Forelimb muscle (tissue), 1 donor: ENCODE measurements around the gene ISOC2. TPM values are rescaled to one million over a fixed set of nuclear protein-coding genes. Genes with fewer than 3 reads are reported as not detected.
"Not testable (repeated sequence)": the region's sequence is repeated elsewhere in the genome, so short reads cannot be mapped to it uniquely, and the experiment has no call there.

ENCODE experiments used
- DNase-seq: peaks from one replicate; pipeline ENCODE4 v3.0.0-alpha.2; 2013; ENCODE audit warnings: low read depth
- polyA plus RNA-seq: library from polyadenylated mRNA; unstranded; fragments of 120-200 nt; gene quantifications from one replicate; pipeline ENCODE4 v1.2.1, GENCODE V29; 2013; ENCODE audit not compliant: insufficient read length

ISOC2 gene
- polyA plus RNA-seq, 1 donor, result 36.2 TPM

DNA sequence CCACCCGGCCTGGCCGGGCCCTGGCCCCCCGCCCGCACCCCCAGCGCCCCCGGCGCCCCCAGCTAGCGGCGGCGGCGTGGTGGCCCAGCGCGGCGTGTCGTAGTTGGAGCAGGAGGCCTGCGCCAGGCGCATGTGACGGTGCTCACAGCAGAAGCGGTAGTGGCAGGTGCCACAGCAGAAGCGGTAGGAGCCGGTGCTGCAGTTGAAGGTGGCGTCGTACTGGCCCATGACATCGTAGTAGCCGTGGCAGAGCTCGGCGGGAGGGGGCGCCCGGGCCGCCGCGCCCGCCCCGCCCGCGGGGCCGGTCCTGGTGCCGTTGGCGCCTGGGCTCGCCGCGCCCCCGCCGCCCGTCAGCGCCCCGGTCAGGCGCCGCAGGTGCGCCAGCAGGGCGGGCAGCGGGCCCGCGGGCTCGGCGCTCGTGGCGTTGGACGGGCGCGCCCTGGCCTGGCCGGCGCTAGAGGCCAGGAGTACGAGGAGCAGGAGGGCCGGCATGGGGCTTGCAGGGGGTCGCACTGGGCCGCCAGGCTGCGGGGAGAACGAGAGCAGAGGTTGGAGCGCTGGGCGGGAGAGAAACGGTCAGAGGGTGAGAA lies 19.0 kb downstream of the ISOC2 start:
- no peak for DNase-seq

DNA sequence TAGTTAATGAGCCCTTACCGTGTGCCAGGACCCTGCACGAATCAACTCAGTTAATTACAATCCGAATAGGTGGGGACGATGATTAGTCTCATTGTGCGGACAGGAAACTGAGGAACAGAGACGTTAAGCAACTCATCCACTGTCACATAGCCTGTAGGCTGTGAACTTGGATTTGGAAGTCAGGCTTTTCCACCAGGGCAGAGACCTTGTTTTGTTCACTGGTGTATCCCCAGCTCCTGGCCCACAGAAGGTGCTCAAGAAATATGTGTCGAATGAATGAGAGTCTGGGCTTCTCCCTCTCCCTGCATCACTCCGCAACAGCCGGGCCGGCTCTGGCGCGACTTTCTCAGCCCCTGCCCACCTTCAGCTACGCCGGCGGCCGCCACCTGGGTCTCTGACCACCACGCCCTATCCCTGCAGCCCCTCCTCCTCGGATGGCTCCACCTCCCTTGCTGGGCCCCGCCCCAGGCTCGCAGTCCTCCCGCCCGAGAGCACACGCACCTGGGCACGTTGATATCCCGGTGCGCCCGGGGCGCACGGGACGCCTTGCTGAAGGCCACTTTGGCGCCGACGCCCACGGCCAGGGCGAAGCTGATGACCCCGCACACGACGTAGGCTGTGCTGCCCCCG lies 19.6 kb downstream of the ISOC2 start:
- no peak for DNase-seq

DNA sequence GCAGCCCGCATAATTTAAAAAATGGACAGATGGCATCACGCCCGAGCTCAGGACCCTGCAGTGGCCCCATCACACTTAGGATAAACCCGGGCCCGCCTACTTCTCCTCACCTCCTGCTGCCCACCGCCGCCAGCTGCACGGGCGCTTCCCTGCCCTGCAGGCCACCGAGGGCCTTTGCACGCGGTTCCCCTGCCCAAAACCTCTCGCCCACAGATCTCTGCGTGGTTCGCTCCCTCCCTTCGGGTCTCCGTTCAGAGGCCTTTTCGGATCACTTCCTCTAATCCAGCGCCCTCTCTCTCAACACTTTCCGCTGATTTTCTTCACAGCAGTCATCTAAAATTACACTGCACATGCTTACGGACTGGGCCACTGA lies 20.1 kb downstream of the ISOC2 start:
- no peak for DNase-seq

DNA sequence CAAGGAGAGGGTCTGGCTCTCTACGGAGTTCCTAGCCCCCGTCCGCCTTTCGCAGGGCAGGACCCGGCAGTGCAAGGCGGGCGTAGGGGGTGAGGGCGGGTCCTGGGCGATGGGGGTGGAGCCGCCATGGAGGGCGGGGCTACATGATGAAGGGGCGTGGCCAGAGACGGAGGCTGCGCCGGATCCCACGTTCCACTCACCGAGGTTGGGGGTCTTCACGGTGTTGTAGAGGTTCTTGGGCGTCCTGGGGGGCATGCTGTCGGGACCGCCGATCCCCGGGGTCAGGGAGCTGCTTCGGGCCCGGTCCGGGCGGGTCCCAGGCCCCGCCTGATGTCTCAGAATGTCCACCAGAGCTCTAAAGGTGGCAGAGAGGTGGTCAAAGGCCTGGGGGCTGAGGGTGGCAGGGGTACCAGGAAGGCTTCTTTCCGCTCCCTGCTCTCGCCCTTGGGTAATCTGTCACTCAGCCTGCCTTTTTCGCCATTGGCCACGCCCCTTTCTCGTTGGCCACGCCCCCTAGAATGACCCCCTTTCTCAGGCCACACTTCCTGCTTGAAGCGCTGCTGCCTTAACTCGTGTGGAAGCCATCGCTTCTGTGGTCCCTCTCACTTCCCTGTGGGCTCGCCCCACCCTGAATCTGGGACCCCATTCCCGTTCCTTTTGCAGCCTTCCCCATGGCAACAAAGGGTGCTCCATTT lies 20.9 kb downstream of the ISOC2 start:
- no peak for DNase-seq

DNA sequence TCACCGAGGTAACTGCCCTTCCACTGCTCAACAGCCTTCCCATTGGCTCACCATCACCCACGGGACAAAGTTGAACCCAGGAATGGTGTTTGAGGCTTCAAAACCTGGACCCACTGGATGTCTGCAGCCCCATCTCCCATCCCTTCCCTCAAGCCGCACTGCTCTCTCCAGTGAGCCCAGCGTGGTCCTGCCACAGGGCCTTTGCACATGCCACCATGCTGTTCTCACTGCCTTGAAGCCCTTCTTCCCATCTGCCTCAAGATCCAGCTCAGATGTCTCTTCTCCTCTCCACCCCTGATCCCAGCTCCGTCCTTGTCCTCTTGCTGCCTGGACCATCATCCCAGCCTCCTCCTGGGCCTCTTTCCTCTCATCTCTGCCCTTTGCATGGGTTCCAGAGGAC lies 22.4 kb downstream of the ISOC2 start:
- DNase-seq, result no peak

DNA sequence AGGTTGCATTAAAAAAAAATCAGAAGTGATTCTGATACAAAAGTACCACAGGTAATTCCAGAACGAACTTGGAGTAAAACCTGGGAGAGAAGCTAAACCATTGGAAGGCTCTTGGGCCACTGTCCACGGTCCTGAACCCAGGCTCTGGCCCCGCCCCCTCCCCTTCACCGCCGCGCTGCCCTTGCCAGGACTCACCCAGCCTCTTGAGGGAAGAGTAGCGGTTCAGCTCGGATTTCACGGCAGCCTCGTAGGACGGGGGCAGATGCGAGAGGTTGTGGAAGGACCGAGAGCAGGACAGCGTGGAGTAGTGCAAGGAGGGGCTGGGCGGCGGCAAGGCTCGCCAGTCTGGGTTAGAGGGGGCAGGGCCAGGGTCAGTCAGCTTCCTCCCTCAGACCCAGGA lies 24.0 kb downstream of the ISOC2 start:
- no peak for DNase-seq

DNA sequence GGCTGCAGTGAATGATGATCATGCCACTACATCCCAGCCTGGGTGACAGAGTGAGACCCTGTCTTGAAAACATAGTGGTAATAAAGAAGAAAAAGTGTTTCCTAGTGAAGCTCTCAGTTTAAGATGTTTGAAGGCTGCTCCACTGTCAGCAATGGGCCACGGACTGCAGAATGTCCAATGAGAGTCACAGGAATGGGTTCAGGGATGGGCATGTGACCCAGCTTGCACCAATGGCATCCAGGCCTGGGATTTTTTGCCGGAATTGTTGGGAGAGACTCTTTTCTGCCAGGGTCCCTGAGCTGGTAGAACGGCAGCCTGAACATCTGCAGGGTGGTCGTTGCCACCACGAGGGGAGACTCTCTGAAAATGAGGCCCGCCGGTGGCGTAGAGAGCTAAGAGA lies 24.6 kb downstream of the ISOC2 start:
- no peak for DNase-seq

DNA sequence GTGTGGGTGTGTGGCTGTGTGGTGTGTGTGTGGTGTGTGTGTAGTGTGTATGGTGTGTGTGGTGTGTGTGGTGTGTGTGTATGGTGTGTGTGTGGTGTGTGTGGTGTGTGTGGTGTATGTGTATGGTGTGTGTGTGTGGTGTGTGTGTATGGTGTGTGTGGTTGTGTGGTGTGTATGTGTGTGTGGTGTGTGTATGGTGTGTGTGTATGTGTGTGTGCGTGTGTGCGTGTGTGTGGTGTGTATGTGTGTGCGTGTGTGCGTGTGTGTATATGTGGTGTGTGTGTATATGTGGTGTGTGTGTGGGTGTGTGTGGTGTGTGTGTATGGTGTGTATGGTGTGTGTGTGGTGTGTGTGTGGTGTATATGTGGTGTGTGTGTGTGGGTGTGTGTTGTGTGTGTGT lies 26.4 kb downstream of the ISOC2 start:
- DNase-seq, result no peak

DNA sequence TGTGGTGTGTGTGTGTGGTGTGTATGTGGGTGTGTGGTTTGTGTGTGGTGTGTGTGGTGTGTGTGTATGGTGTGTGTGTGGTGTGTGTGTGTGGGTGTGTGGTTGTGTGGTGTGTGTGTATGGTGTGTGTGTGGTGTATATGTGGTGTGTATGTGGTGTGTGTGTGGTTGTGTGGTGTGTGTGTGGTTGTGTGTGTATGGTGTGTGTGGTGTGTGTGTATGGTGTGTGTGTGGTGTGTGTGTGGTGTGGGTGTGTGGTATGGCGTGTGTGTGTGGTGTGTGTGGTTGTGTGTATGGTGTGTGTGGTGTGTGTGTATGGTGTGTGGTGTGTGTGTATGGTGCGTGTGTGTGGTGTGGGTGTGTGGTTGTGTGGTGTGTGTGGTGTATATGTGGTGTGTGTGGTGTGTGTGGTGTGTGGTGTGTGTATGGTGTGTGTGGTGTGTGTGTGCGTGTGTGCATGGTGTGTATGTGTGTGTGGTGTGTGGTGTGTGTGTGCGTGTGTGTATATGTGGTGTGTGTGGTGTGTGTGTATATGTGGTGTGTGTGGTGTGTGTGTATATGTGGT lies 27.0 kb downstream of the ISOC2 start:
- no peak for DNase-seq

DNA sequence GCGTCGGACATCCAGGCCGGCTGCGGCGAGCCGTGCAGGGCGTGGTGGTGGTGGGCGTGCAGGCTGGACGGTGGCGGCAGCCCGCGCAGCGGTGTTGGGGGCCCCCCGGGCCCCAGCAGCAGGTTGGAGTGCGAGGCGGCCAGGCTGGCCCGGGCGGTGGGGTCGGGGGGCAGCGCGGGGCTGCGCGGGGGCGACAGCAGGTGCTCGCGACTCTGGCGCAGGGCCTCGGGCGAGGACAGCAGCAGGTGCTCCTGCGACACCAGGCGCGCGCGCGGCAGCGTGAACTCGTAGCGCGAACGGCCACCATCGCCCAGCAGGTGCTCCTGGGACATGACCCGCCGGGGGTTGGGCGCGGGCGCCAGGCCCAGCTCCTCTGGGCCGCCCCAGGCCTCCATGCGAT lies 28.1 kb downstream of the ISOC2 start:
- DNase-seq, result no peak

DNA sequence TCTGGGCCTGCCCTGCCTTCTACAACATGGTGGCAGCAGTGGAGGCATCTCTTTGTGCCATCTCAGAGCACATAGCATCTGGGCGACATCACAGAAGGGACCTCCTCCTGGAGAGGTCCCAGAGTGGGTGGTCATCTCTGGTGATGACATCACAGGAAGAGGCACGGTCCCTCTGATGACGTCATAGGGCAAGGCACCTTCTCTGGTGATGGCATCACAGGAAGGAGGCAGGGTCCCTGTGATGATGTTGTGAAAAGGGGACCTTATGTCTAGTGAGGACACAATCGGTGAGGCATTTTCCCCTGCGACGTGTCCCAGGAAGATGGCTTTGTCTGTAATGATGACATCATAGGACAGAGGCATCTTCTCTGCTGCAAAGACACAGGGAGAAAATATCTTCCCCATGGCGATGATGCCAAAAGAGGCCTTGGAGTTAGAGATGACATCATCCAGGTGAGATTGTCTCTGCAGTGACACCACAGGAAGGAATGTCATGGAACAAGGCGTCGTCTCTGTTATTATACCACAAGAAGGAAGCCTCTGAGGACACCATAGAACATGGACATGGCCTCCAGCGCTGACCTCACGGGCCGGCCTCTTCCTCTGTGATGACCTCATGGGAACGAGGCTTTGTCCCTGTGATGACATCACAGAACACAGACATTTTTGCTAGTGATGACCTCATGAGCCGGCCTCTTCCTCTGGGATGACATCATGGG lies 29.0 kb downstream of the ISOC2 start:
- DNase-seq, result no peak

DNA sequence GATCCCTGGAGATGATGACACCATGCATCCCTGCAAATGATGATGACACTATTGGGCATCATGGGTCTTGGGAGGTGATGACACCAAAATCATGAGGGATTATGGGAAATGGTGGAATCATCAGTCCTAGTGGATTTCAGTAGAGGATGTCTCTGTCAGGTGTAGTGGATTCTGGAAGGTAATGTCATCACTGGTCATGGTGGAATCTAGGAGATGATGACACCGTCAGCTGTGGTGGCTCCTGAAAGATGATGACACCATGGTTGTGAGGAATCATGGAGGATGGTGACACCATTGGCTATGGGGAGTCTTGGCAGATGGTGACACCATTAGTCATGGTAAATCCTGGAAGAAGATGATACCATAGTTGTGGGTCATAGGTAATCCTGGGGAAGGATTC lies 30.3 kb downstream of the ISOC2 start:
- DNase-seq, result no peak

DNA sequence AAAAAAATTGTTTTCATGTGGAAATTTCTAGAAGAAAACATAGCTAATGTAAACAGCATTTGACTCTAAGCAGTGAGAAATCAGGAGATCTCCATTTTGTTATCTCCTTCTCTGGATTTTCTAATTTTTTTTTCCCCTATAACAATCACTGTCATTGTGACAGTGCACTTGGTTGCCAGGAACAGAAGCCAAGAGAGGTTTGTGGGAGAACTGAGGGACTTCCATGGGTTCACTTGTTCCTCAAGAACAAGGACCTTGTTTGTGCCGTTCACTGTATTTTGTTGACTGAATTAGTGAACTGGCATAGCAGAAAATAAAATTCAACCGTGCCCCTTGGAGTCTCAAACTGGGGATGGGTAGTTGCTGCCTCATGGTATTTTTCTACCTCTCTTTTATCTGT lies 35.4 kb downstream of the ISOC2 start:
- DNase-seq, result no peak

DNA sequence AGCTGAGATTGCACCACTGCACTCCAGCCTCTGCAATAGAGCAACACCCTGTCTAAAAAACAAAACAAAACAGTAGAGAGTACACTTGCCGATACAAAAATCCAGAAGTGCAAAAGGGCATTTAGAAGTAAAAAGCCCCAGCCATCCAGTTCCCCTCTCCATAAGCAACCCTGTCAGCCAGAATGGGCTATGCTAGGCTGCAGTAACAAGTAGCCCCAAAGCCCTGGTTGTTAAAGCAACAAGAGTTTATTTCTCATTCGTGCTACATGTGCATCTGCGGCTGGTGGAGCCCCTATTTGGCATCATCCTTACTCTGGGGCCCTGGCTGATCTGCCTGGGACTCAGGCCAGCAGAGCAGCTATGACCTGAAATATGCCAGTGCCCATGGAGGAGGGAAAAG lies 36.9 kb downstream of the ISOC2 start:
- DNase-seq, result no peak

DNA sequence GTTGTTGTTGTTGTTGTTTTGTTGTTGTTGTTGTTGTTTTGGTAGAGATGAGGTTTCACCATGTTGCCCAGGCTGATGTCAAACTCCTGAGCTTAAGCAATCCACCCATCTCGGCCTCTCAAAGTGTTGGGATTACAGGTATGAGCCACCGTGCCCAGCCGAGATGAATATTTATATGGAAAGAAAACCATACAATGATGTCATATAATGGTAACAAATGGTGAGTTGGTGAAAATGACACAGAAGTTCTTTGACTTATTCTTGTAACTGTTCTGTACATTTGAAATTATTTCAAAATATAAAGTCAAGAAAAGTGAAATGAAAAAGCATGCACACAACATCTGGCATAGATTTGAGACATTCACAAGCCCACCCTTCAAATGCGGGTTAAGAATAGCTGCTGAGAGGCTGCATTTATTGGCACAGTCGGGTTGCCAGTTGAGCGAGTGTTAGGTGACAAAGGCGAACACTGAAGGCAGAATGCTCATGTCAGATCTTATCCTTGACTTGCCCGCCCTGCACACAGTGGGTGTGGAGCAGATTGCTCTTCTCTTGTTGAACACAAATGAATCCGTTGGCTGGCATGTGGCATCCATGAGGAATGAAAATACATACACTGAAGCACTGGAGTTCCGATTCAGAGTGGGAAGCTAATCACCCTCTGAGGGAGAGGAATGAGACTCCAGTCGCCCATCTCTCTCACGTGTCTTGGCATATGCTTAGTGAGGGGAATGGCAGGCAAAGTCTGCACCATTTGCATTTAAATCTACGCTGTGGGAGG lies 38.0 kb downstream of the ISOC2 start:
- no peak for DNase-seq

DNA sequence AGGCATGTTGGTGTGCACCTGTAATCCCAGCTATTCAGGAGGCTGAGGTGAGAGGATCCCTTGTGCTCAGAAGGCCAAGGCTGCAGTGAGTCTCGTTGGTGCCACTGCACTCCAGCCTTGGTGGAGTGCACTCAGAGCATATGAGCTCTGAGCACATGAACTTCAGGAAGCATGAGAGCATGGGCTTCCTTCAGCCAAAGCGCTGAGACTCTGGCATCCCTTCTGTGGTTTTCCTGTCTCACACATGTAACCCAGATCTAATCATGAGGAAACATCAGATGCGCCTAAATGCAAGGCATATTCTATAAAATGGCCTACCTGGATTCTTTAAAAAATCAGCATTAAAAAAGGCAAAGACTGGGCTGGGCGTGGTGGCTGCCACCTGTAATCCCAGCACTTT lies 40.2 kb downstream of the ISOC2 start:
- not testable (repeated sequence) for DNase-seq

DNA sequence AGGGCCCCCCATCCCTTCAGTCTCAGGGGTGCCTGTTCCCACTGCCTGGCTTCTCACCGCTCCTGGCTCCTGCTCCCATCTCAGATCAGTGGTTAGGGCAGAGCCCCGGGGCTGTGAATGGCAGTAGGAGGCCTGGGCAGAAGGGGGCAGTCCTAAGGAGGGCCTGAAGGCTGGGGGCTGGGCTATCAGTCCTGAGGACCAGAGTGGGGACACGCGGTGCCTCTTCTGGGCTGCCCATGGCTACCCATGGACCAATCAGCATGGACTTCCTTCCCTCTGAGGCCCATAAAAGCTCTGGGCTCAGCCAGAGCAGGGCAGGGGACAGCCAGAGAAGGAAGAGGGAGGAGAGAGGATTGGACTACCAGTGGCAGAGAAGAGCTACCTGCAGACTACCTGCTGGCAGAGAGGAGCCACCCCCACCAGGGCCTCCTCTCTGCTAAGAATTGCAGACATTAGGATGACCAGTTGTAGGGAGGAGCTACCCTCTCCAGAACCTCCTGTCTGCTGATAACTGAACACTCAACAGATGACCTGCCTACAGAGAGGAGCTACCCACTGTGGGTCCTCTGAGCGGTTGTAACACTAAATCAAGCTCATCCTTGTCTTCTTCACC lies 41.7 kb downstream of the ISOC2 start:
- no peak for DNase-seq

DNA sequence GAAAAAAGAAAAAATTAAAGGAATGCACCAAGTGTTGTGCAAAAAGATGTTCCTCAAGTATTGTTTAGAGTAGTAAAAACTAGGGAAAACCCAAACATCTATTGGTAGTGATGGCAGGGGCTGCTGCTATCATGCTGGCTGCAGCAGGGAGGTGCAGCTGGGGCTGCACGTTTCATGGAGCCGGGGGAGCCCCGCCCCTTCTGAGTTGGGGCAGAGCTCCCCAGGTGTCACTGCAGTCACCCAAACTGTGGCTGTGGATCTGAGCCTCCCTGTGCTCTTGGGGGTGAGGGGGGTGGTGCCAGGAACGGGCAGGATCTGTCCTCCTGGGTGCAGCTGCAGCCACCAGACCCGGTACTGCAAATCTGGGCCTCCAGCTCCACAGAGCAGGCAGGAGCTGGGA lies 42.3 kb downstream of the ISOC2 start:
- no peak for DNase-seq

DNA sequence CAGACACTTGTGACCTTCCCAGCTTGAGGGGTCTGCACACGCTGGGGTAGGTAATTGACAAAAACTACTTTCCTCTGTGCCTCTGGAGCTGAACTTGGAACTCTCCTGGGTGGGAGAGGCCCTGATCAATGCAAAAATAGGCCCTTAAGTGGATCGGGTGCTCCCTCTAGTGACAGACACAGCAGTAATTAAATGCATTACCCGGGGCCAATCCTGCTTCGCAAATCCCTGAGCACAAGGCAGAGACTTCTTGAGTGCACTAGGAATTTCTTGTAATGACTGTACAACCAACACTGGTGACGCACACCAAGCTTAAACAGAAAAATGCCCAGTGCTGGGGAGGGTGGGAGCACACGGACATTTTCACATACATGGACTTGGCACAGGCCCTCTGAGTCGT lies 43.3 kb downstream of the ISOC2 start:
- peak; percentile 60 for DNase-seq

DNA sequence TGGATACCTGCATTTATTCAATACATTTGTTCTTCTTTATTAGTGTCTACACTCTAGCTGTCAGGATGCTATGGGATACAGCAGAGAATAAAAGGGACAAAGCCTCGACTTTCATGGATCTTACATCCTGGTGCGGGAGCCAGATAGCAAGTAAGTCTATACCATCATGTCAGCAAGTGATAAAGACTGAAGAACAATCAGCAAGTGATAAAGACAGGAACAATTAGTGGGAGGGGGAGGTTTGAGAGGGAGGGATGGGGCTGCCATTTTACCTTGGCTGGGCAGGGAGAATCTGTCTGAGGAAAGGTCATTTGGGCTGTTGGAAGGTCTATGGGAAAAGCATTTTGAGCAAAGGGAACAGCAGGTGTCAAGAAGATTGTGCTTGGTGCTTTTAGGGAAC lies 51.3 kb downstream of the ISOC2 start:
- no peak for DNase-seq

DNA sequence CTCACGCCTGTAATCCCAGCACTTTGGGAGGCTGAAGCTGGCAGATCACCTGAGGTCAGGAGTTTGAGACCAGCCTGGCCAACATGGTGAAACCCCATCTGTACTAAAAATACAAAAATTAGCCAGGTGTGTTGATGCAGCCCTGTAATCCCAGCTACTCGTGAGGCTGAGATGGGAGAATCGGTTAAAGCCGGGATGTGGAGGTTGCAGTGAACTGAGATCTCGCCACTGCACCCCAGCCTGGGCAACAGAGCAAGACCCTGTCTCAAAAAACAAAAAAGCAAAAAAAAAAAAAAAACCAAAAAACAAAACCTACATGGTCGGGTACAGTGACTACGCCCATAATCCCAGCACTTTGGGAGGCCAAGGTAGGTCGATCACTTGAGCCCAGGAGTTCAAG lies 52.3 kb downstream of the ISOC2 start:
- not testable (repeated sequence) for DNase-seq
